HS-5 (cell line): ENCODE results near the gene BUD31.
A peak's percentile ranks its signal among the peaks of the same experiment; 100 is the strongest.
"Not testable (repeated sequence)": the region's sequence is repeated elsewhere in the genome, so short reads cannot be mapped to it uniquely, and the experiment has no call there.

Experiments used
- DNase-seq: peaks from one replicate; pipeline ENCODE4 v3.0.0-alpha.2; 2012; ENCODE audit warnings: low read depth

BUD31 gene

DNA sequence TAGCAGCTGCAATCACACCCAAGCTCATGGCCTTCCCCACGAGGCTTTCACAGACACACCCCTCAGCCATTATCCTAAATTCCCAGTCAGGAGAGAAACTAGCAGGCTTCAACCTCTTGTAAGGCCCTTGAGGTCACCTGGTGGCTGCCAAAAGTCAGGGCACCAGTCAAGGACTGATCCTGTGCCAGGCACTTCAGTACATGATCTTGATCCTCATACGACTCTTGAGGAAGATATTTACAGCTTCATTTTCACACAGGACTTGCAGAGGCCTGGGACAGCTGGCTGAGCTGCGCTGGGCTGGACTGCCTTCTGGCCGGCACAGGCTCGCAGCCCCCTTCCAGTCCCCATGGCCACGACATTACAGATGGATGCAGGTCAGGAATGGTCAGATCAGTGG is 9.2 kb upstream of the BUD31 start:
- DNase-seq, result no peak

DNA sequence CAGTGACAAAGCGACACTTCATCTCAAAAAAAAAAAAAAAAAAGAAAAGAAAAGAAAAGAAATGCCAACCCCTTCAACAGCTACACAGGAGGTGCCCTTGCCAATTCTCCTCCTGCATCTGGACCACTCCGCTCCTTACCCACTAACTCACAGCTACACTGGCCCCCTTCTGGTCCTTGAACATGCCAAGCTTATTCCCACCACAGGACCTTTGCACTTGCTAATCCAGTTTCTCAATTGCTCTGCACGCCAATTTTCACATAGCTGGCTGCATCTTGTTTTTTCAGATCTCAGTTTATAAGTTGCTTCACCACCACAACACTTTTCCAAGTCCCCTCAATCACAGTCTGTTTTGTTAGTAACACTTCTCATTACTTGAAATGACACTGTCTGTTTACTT is 5.9 kb upstream of the BUD31 start:
- no peak for DNase-seq

DNA sequence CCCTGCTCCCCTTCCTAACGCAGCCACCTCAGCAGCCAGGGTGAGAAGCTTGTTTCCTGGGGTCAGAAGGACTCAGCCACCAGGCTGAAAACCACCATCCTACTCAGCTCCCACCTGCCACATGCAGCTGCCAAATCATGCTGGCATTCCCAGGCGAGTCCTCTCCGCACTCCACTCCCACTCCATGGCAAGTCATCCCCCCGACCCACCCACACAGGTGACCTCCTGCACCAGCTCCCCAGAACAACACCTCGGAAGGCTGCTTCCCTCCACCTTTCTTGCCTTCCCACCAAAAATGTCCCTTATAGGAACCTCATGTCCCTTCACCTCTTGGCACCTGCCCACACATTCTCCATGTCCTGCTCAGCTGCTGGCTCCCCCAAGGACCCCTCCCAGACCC is 5.0 kb upstream of the BUD31 start:
- no peak for DNase-seq

DNA sequence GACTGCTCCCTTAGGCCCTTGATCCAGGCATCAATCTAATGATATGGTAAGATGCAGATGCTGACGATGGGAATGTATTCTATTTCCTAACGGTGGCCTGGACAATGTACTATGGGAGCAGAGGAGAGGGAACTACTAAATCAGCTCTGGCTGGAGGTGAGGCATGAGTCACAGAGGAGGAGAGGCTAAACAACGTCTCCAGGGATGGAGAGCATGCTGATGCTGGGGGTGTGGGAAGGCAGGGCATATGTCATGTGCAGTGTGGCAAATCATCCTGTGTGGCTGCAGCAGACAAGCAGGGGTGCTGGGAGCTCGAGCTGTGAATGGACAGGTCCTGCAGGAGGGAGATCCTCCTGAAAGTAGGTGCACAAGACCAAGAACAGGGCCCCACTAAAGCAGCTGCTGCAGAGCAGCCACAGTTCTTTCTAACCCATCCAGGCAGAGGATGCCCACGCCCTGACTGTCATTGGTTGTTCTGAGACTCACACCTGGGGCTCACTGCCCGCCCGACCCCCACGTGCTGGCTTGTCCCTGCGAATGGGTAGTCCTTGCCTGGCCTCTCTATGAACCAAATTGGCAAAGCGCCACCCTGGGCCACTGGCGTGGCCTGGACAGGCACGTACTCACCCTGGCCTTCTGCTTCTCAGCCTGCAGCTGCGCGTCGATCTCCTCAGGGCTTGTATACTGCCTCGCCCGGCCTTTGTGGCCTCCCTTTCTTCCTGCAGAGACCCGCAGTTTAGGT is 4.4 kb upstream of the BUD31 start:
- no peak for DNase-seq

DNA sequence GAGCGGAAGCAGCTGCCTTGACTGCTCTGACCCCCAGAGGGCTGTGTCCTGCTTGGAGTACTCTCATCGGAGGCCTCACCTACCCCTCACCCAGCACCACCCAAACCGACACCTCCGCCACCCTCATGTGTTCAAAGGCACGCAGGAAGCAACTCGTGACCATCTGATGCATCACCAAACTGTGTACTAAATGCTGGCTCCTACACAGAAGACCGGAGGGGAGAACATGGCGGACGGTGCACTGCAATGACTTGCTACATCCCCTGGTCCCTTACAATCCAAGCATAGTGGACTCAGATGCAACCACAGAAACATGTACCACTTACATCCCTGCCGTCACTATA is 3.8 kb upstream of the BUD31 start:
- no peak for DNase-seq

DNA sequence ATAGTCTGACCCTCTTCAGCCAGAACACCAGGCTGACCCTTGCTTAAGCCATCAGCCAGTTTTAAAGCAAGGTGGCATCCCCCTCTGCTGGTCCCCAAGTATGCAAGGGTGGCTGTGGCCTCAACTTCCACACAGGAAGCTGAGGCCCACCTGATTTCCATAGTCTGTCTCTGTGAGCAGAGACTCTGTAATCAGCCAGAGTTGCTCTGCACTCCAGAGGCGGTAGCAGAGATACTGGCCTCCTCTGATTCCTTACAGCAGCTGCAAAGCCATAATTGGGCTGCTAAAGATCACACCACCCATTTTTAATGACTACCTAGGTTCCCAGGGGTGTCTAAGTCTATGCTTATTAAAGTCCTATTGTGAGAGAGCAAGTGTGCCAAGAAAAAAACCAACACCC is 2.2 kb upstream of the BUD31 start:
- no peak for DNase-seq

DNA sequence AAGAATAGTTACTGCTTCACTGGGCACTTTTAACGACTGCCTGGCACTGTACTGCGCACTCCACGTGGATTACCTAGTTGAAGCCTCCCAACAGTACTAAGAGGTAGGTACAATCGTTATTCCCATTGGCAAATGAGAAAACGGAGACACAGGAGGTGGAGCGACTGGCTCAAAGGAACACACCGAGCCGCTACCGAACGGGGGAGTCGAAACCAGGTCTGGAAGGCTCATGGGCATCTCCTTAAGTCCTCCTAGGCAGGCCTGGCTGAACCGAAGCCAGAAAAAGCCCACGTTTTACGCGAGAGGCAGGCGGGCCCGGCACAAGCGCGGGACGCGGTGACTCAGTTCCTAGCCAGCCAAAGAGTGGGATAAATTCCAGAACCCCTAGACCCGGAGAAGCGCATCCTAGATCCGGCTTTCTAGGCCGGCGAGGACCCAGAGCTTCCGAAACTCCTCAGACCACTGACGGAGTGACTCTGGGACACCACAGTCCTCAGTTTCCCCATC is 844 bp upstream of the BUD31 start:
- peak; percentile 33 for DNase-seq

DNA sequence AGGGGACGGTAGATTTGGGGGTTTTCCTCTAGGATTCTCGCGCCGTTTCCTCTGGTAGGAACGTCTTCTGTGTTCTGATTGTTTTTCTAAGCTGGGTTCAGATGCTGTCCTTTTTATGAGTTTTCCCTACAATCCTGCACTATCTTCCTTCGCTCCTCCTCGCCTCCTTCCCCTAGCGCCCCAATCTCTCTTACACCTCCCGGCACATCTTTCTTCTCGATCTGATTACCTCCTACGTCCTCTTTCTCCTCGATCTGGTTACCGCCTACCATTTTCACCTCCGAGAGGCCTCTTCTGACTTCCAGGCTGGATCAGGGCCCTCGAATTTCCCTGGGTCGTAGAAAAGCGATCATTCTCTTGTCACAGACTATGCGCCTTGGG is 413 bp downstream of the BUD31 start:
- DNase-seq, result no peak

DNA sequence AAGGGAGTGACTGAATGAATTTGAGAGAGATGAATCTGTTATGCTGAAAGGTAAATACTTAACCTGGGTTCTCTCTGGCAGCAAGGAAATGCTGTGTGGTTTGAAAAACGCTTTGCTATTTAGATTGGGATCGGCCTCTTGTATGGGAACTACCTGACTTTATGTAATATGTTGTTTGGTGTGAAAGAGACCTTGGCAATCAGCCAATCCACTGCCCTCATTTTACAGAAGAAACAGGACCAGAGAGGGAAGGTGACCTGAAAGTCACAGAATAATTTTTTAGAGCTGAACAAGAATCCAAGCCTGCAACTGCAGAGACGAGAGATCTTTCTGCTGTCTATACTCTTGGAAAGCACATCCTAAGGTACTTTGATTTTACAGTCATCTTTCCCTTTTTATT is 1.0 kb downstream of the BUD31 start:
- no peak for DNase-seq

DNA sequence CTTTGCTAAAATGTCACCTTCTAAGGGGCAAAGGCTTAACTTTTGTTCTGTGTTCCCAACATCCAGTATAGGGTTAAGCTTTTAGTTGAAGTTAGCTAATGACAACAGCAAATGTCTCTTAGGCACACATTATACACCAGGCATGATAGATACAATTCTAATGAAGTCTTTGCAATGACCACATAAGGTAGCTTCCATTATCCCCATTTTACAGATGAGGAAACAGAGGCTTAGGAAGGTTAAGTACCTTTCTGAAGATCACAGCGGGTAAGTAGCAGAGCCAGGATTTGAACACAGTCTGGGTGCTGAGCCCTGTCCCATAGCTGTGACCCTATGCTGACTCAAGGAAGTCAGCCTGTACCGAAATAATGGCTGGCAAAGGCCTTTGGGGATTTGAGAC is 1.9 kb downstream of the BUD31 start:
- no peak for DNase-seq

DNA sequence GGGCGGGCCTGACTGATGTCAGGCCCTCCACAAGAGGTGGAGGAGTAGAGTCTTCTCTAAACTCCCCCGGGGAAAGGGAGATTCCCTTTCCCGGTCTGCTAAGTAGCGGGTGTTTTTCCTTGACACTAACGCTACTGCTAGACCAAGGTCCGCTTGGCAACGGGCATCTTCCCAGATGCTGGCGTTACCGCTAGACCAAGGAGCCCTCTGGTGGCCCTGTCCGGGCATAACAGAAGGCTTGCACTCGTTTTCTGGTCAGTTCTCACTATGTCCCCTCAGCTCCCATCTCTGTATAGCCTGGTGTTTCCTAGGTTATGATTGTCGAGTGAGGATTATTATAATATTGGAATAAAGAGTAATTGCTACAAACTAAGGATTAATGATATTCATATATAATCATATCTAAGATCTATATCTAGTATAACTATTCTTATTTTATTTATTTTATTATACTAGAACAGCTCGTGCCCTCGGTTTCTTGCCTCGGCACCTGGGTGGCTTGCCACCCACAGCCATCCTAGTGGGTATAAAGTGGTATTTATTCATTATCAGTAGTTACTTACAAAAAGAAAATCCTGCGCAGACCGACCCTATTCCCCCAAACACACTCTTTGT is 6.9 kb downstream of the BUD31 start:
- not testable (repeated sequence) for DNase-seq

DNA sequence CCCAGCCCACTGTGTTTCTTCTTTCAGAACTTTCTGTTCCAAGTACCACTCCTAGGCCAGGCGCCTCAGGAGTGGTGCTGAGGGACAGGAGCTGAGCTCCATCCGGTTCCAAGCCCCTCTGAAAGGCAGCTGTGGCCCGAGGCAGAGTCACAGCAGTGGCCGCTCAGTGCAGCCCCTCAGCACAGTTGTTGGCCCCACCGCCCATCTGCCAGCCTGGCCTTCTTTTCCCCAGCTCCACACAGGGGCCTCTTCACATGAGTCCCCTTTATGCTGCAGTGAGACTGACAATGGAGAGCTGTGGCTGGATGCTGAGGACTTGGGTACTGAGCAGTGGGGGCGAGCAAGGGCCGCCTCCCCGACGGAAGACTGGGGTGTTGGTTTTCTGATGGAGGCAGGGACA is 9.5 kb downstream of the BUD31 start:
- no peak for DNase-seq

DNA sequence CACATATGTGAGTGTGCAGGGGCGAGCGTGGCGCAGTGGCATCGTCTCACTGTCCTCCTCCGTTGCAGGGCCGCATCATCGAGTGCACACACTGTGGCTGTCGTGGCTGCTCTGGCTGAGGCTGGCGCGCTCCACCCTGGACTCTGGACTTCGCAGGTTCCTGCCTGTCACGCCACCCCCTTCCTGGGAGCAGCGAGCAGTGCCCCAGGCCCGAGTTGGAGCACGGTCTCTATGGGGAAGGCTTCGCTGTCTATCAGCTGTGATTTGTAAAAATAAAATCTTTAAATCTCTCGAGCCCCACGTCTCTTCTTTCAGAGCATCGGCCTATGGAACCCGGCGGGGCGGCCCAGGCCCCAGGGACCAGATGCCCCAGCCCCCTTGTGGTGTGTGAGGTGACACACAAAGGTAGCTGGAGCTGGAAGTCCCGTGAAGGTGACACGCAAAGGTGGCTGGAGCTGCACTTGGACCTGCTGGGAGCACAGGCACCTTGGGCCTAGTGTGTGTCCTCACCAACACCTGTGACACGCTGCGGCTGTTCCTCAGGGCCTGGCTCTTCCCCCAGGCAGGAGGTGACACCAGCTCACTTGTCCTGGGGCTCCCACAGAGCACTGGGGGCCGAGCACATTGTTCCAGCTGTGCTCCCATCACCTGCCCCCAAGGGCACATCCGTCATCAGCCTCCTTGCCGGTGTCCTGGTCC is 10.7 kb downstream of the BUD31 start:
- no peak for DNase-seq

DNA sequence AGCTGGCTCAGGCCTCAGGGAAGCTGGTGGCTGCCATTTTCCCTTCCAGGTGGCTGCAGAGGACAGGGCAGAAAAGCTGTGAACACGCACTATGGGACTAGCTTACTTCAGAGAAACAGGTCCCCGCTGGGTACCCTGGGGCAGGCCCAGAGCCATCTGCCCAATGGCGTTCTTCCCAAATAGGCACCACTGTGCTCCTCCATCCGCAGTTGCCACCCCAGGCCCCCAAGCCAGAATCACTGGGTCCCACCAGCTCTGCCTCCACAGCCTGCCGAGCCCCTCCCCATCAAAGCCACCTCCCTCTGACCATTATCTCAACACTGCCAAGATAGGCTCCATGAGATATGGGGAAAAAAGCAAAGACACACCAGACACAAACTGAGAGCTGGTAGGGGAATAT is 11.4 kb downstream of the BUD31 start:
- DNase-seq, result no peak

DNA sequence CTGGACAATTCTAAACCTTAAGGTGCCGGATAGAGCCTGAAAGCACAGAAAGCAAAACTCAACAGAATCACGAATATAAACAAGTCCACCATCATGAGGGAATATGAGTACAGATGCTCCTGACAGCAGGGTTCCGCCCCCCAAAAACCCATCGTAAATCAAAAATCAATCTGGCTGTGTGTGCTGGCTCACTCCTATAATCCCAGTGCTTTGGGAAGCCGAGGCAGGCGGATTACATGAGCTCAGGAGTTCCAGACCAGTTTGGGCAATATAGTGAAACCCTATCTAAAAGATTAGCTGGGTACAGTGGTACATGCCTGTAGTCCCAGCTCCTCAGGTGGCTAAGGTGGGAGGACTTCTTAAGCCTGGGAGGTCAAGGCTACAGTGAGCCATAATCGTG is 12.2 kb downstream of the BUD31 start:
- DNase-seq, result no peak

DNA sequence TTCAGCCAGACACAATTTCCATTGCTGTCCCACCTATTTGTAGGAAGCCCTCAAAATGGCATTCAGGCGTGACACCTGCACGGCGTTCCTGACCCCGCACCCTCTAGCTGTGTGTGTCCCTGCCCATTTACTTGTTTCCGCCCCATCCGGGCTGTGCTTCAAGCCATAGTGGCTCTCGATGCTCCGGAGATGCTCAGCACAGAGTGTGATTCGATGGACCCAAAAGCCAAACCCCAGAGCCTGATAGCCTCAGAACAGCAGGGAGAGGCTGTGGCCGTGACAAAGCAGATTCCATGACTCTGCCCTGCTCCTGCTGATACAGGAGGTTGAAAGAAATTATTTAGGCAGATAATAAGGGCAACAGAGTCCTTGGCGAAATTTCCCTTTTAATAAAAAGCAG is 13.4 kb downstream of the BUD31 start:
- no peak for DNase-seq

DNA sequence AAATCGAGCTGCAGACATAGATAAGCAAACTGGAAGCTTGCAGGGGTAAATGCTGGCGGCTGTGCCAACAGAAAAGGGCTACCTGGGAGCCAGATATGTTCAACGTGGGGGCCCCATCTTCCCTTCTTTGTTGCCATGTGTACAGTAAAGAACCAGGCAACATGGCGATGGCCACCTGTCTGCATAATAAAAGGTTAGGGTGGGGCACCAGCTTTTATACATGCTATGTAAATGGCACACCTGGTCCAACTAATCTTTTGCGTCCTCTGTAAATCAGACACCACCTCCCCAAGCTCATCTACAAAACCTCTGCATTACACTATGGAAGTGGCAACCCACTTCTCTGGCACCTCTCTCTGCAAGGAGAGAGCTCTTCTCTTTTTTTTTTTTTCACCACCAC is 13.9 kb downstream of the BUD31 start:
- no peak for DNase-seq

DNA sequence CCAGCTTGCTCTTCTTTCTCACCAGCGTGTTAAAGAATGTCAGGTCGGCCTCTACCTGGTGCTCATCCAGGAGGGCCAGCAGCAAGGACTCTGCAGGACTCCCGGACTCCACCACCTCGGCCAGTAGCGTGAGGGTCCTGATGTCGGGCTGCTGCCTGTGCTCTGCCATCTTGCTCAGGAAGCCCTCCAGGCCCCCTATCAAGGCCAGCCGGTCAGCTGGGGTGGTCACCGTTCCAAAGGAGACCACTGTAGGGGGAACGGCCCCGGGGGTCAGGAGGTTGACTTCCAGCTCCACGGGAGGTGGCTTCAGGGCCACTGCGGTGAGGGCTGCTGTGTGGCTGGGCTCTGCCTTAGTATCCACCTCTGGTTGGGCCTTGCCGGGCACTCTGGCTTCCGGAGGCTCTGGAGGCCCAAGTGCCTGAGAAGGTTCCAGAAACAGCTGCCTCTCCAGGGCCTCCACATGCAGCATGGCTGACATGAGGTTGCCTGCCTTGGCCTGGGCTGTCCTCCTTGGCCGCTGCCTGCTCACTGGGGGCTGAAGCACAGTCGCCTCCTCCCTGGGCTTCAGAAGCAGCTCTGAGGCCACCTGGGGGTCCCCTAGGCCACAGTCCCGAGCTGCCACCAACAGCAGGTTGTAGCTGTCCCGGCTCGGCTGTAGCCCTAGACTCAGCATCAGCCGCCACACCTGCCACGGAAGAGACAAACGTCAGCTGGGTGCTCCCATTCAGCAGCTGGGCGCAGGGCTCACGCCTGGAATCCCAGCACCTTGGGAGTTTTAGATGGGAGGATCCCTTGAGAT is 16.4 kb downstream of the BUD31 start:
- no peak for DNase-seq

DNA sequence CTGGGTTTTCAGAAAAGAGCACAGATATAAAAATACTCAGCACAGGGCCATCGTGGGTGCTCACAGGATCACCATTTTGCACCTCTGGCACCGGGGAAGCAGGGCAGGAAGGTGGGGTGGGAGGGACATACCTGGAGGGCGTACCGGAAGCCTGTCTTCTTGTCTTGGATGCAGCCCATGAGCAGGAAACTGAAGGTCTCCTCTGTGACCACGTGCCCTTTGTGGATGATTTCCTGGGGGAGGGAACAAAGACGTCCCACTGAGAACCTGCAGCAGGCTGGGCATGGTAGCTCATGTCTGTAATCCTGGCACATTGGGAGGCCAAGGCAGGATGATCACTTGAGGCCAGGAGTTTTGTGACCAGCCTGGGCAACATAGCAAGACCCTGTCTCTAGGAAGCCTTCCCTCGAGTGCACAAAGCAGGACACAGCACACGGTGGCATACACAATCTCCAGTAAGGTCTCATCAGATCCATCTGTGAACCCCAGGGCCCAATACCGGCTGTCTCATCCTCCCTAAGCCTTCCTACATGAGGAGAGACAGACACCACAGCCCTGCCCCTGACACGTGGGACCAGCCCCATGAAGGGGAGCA is 20.3 kb downstream of the BUD31 start:
- DNase-seq, result no peak

DNA sequence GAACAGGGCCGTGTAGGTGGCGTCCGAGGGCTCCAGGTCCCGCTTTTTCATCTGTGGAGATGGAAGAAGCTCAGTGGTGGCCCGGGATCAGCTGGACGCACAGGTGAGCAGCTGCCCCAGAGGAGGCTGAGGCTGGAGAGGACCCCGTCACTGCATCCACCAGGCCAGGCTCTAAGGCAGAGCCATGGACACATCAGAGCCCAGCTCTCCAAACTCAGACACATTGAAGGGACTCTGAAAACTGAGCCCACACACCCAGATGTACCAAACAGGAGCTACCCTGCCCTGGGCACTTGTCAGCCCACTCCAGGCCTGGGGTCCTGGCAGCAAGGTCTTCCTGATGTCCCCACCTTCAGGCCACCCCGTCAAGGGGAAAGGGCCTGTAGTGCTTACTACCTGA is 21.0 kb downstream of the BUD31 start:
- DNase-seq, result no peak

DNA sequence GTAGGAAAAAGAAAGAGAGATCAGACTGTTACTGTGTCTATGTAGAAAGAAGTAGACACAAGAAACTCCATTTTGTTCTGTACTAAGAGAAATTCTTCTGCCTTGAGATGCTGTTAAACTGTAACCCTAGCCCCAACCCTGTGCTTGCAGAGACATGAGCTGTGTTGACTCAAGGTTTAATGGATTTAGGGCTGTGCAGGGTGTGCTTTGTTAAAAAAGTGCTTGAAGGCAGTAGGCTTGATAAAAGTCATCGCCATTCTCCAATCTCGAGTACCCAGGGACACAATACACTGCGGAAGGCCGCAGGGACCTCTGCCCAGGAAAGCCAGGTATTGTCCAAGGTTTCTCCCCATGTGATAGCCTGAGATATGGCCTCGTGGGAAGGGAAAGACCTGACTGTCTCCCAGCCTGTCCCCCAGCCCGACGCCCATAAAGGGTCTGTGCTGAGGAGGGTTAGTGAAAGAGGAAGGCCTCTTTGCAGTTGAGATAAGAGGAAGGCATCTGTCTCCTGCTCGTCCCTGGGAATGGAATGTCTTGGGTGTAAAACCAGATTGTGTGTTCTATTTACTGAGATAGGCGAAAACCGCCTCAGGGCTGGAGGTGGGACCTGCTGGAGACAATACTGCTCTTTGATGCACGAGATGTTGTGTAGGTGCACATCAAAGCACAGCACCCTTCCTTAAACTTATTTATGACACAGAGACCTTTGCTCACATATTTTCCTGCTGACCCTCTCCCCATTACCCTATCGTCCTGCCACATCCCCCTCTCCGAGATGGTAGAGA is 23.2 kb downstream of the BUD31 start:
- DNase-seq, result not testable (repeated sequence)
